ENCODE measurements around the gene SLC25A6.

GRCh38 chrX:1400049-1400448, 8.1 kb upstream of the SLC25A6 start:
- TF ChIP-seq POLR2A (IDR thresholded peaks at IDR 0.05) (no peak), CTCF (IDR thresholded peaks at IDR 0.05) (no peak)

Measured in right lobe of liver (tissue), 4 donors.